GM20000 (cell line): ENCODE data around the gene DCANP1.

Experiments used
- DNase-seq: peaks from one replicate; pipeline ENCODE4 v3.0.0; 2012; ENCODE audit warnings: low spot score
- CTCF ChIP-seq: IDR thresholded peaks from 2 replicates; pipeline ENCODE4 v1.5.1; 2012; ENCODE audit warnings: mild to moderate bottlenecking, control low read depth; ENCODE audit errors: extremely low read depth, missing control alignments

Gene DCANP1

GRCh38 chr5:135437796-135438560 is 9.2 kb downstream of the DCANP1 start:
- no peak for DNase-seq

GRCh38 chr5:135437422-135437795 is 9.7 kb downstream of the DCANP1 start:
- TF ChIP-seq CTCF = no peak
- no peak for DNase-seq

More at GRCh38 chr5:135437796-135438560, 9.2 kb downstream of the DCANP1 start:
- TF ChIP-seq CTCF = no peak

GRCh38 chr5:135436951-135437418 is 10.2 kb downstream of the DCANP1 start:
- no peak for TF ChIP-seq CTCF
- DNase-seq = no peak

GRCh38 chr5:135435467-135436330 is 11.4 kb downstream of the DCANP1 start:
- TF ChIP-seq CTCF = no peak
- DNase-seq = no peak

GRCh38 chr5:135434591-135435466 is 12.3 kb downstream of the DCANP1 start:
- no peak for DNase-seq
- no peak for TF ChIP-seq CTCF

- DNase-seq = no peak
- no peak for TF ChIP-seq CTCF
Observed at GRCh38 chr5:135433681-135434426, 13.3 kb downstream of the DCANP1 start.
